GM18909 (cell line): ENCODE data around the gene ZNF574.

Experiments used
- ATAC-seq: cut with Tn5 transposase; IDR thresholded peaks from one replicate; pipeline ENCODE4 v1.9.1; 2021; ENCODE audit warnings: mild to moderate bottlenecking; ENCODE audit not compliant: unreplicated experiment, poor library complexity

ZNF574 gene

DNA sequence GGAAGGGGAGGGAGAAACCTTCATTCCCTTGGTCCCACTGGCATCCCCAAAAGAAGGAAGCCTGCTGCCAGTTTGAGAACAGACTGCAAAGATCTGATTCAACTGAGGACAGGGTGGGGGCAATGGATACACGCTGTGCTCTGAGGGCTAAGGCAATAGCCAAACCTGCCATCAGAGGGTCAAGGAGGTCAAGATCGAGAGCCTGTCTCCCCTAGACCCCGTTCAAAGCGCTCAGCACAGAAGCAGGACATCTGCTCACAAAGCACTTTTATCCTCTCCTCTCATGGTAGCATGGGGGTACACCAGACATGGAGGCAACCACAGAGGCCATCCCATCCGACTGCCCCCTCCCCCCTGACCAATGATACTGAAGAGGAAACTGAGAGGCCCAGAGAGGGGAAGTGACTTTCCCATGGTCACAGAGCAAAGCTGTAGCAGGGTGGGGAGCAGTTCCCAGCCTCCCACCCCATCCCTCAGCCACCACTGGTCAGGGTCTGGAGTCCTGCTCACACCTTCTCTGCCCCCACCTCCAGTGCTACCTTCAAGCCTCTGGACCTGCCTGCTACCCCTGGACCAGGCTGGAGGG lies 45.2 kb downstream of the ZNF574 start:
- ATAC-seq = no peak

DNA sequence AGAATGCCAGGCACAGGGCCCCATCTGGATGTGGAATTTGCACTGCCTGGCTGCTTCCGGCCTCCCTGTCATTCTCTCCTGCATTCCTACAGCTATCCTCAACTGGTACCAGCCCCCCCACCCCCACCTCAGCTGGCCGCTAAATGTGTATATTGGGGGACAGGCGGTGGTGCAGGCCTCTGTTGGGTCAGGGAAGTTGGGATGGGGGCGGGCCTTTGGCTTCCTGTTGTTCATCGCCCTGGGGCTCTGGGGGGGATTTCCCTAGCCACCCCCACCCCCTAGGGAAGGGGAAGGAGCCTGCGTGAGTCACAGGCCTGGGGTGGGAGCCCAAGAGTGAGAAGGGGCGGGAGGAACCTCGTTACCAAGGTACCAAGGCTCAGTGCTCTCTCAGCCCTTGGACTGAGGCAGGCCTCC lies 45.7 kb downstream of the ZNF574 start:
- ATAC-seq = no peak

DNA sequence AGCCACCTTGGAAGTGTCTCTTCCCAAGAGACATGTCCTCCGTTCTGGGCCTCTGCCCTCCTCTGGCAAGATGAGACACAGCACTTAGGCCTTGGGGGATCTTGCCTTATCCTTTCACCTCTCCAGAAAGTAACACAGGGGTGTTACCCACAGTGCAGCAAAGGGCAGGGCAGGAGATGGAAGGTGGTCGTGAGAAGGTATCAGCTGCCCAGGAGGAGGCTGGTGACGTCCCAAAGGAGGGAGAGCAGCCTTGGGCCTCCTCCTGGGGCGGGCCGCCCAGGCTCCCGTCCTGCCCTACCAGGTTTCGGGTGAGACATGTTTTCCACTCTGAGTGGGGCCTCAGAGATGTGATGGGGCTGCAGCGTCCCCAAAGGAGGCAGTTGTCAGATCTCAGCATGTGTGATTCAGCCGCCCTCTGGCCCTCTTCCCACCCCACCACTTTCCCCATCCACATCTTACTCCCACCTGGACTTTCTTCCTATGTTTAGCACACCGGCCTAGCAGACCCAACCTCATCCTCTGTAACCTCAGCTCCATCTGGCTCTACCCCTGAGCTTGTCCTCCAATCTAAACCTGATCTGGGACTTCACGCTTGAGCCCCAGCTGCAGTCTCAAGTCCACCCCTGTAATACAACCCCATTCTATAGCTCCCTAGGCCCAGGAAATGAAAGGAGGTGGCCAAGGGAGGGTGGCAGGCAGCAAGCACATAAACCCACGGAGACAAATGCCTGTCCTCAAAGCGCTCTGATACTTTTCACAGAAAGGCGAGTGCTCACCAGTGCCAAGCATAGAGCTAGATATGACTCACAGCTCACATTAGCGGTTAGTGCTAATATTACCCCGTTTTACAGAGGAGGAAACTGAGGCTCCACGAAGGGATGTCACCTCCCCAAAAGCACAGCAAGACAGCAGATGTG lies 47.0 kb downstream of the ZNF574 start:
- ATAC-seq = no peak

DNA sequence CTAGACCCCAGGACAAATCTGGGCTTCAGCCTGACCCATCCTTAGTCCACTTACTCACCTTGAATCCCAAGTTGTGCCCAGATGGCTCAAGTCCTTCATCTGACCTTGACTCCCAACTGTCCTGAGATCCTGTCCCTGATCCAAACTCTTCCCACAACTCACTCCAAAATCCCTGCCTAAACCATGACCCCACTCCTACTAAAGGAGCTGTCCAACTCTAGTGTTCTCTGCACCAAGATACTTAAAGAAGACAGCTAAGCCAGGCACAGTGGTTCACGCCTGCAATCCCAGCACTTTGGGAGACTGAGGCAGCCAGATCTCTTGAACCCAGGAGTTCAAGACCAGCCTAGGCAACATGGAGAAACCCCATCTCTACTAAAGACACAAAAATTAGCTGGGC lies 47.8 kb downstream of the ZNF574 start:
- no peak for ATAC-seq

DNA sequence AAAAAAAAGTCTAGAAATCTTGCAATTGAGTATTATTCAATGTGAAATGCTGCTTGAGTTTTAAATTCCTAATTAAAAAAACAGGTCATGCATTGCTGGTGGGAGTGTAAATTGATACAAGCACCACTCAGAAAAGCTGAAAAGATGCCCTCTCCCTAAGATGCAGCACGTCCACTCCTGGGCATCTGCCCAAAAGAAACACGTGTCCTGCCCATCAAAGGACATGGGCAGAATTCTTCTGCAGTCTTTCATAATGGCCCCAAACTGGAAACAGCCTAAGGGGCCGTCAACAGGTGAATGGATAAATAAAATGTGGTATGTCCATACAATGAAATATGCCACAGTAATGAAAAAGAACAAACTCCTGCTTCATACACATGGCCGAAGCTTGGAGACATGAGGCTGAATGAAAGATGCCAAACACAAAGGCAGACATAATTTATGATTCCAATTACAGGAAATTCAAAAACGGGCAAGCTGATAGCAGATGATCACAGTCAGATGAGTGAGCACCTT lies 48.5 kb downstream of the ZNF574 start:
- ATAC-seq = no peak

DNA sequence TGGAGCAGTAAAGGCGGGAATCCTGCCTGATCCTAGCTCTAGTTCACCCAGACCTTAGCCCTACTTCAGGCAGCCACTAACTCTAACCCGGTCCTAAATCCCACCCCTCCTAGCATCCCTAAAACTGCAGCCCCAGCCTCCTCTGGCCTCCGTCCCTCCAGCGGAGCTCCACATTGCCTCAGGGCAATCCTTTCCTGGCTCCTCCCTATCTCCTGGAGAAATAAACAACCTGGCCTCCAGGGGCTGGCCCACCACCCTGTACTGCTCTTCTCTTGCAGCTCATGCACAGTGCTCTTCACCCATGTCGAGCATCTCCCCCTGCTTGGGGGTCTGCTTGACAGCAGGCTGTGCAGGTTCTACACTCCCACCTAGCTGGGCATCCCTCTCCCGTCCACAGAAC lies 49.6 kb downstream of the ZNF574 start:
- ATAC-seq = no peak

DNA sequence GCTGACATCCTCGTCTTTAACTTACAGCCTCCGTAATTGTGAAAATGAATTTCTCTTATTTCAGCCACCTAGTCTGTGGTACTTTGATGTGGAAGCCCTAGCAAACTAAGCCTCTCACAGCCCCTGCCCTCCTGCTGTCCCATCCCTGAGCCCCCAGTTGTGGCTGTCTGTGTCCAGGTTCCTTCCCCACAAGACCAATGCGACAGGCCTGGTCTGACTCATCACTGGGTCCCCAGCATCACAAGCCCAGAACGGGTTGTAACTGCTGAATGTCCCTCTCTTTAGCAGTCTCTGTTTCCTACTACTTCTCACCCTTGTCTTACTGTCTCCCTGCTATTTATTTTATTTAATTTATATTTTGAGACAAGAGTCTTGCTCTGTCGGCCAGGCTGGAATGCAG lies 50.6 kb downstream of the ZNF574 start:
- ATAC-seq = no peak

DNA sequence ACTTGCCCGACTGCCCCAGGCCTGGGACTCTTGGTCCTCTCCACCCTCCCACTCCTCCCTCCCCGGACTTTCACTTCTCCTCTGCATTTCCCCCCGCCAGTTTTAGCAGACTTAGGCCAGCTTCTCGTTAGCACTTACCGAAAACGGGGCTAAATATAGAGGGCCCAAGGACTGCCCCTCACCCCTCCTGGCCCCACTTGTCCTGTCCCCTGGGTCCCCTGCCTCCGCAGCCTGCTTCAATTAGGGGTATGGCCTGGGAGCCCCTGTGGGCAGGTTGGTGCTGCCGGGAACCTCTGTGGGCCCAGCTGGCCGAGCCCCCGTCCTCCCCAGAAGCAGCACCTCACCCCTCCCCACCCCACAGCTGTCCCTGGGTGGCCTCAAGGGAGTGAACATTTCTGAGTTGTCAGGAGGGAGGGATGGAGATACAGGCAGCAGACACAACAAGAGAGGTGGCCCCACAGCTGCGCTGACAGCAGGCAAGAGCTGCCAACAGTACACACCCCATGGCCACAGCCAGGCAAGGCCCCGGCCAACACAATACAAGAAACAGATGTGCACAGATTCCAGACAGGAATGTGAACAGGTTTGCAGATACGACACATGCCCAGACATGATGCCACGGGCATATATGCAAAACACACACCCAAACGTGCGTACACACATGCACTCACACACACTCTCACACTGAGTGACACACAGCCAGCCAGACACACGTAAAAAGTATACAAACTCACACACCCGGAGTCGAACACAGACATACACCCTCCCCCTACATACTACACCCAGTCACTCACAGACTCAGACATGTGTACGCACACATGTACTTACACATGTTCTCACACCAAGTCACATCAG lies 53.7 kb downstream of the ZNF574 start:
- ATAC-seq = peak; percentile 60

DNA sequence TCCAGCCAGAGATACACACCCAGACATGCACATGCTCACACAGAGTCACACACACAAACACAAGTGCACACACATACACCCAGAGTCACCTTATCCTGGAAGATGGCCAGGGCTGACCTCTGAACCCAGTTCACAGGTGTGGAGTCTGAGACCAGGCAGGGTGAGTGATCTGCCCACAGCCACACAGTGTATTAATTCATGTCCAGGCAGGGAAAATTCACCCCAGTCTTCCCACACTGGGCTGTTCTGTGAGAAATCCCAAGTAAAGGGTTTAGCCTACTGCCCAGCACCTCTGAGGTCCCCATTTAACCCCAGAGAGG lies 54.2 kb downstream of the ZNF574 start:
- no peak for ATAC-seq
